ENCODE results near the gene MYO3B.

DNA sequence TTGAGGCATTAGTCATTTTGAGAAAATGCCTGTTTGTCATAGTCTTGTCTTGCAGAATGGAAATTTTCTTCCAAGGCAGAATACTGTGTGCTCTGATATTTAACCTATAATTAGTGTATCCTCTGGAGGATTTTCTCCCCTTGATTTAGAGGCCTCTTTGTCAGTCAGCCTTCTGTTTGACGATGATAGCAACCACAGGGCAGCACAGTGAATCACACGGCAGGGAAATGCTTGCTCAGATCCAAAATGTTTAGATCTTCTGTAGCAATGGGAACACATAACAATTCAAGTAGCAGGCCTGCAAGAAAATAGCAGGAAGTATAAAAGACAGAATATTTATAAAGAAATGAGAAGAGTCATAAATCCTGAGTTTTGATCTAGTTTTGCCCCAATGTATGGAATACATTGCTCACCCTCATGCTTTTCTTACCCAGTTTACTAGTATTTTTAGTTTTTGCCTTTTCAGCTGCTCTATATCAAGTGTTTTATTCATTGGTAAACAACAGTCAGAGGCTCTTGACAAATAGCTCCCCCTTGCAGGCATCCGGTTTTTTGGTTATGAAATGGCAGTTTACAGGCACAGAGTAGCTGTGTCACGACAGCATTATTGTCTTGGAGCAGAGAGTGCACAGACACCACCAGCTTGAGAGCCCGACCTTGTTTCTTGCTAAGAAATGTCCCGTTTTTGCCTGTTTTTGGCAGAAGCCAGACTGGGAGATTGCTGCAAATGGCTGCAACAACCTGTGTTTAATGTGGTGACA is 185.1 kb downstream of the MYO3B start:
- TF ChIP-seq, protein P1, sequence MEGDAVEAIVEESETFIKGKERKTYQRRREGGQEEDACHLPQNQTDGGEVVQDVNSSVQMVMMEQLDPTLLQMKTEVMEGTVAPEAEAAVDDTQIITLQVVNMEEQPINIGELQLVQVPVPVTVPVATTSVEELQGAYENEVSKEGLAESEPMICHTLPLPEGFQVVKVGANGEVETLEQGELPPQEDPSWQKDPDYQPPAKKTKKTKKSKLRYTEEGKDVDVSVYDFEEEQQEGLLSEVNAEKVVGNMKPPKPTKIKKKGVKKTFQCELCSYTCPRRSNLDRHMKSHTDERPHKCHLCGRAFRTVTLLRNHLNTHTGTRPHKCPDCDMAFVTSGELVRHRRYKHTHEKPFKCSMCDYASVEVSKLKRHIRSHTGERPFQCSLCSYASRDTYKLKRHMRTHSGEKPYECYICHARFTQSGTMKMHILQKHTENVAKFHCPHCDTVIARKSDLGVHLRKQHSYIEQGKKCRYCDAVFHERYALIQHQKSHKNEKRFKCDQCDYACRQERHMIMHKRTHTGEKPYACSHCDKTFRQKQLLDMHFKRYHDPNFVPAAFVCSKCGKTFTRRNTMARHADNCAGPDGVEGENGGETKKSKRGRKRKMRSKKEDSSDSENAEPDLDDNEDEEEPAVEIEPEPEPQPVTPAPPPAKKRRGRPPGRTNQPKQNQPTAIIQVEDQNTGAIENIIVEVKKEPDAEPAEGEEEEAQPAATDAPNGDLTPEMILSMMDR (IDR thresholded peaks at IDR 0.05; ENCODE audit: low read depth, low read length) = peak; percentile 19; the same call in 1 of the 2 replicates
- TF ChIP-seq EZH2phosphoT487 (IDR thresholded peaks at IDR 0.05; ENCODE audit: low read depth) = no peak
